WTC11 (cell line): ENCODE data around the gene FGF18.

ENCODE experiments used
- CBFB ChIP-seq: sonication (generic); formaldehyde crosslinking; IDR thresholded peaks from 2 replicates; pipeline ENCODE4 v1.8.1; 2022; ENCODE audit warnings: mild to moderate bottlenecking, low read depth, missing genetic modification reagents
- CREB1 ChIP-seq: sonication (generic); formaldehyde crosslinking; IDR thresholded peaks from 2 replicates; pipeline ENCODE4 v1.8.0; 2023; ENCODE audit warnings: mild to moderate bottlenecking, missing genetic modification reagents
- CREM ChIP-seq: sonication (generic); formaldehyde crosslinking; IDR thresholded peaks from 2 replicates; pipeline ENCODE4 v1.8.1; 2022; ENCODE audit warnings: mild to moderate bottlenecking, missing genetic modification reagents, moderate library complexity
- ETV6 ChIP-seq: sonication (generic); formaldehyde crosslinking; IDR thresholded peaks from 2 replicates; pipeline ENCODE4 v1.8.1; 2022; ENCODE audit warnings: mild to moderate bottlenecking, missing genetic modification reagents
- MXD4 ChIP-seq: fragments of 250-450 bp; sonication (Bioruptor Pico); IDR thresholded peaks from 2 replicates; pipeline ENCODE4 v1.8.0; 2021; ENCODE audit warnings: mild to moderate bottlenecking, moderate library complexity, borderline replicate concordance
- NFATC4 ChIP-seq: fragments of 250-450 bp; sonication (Bioruptor Pico); IDR thresholded peaks from 2 replicates; pipeline ENCODE4 v1.9.0; 2021; ENCODE audit warnings: mild to moderate bottlenecking
- NFE2L1 ChIP-seq: sonication (generic); formaldehyde crosslinking; IDR thresholded peaks from 2 replicates; pipeline ENCODE4 v1.8.1; 2023; ENCODE audit warnings: missing genetic modification reagents
- ZBTB43 ChIP-seq: sonication (generic); formaldehyde crosslinking; IDR thresholded peaks from 2 replicates; pipeline ENCODE4 v1.8.1; 2023; ENCODE audit warnings: mild to moderate bottlenecking, missing genetic modification reagents
- ZNF396 ChIP-seq: fragments of 250-450 bp; sonication (Bioruptor Pico); IDR thresholded peaks from 2 replicates; pipeline ENCODE4 v1.8.0; 2021; ENCODE audit warnings: mild to moderate bottlenecking, moderate library complexity, borderline replicate concordance
- TF ChIP-seq, protein P1 (sequence below): fragments of 200-600 bp; IDR thresholded peaks from 2 replicates; pipeline ENCODE4 v1.8.0; 2022; ENCODE audit warnings: antibody characterized with exemption

DNA sequence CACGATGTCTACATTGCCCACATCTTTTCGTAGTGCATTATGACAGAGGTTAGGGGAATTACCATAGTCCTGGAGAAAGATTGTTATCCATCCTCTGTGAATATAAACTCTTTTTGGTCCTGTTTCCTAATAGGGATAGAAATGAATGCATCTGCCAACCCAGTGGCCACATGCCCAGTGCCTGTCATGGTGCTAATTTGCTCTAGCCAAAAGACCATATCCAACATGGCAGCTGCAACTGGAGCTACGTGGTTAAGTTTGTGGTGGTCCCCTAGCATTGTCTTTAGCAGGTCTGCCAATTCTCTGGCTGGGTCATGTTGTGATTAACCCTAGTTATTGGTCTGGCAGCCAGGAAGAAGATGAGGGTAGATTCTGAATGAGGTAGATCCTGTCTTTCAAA, 87.5 kb downstream of the FGF18 start:
- no peak for TF ChIP-seq ZNF396 (CRISPR knock-in tag)
- TF ChIP-seq, protein P1, sequence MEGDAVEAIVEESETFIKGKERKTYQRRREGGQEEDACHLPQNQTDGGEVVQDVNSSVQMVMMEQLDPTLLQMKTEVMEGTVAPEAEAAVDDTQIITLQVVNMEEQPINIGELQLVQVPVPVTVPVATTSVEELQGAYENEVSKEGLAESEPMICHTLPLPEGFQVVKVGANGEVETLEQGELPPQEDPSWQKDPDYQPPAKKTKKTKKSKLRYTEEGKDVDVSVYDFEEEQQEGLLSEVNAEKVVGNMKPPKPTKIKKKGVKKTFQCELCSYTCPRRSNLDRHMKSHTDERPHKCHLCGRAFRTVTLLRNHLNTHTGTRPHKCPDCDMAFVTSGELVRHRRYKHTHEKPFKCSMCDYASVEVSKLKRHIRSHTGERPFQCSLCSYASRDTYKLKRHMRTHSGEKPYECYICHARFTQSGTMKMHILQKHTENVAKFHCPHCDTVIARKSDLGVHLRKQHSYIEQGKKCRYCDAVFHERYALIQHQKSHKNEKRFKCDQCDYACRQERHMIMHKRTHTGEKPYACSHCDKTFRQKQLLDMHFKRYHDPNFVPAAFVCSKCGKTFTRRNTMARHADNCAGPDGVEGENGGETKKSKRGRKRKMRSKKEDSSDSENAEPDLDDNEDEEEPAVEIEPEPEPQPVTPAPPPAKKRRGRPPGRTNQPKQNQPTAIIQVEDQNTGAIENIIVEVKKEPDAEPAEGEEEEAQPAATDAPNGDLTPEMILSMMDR, result no peak
- no peak for TF ChIP-seq NFE2L1 (CRISPR knock-in tag)
- no peak for TF ChIP-seq MXD4 (CRISPR knock-in tag)
- TF ChIP-seq CBFB (CRISPR knock-in tag), result no peak
- TF ChIP-seq CREM, result no peak
- no peak for TF ChIP-seq ZBTB43 (CRISPR knock-in tag)
- TF ChIP-seq NFATC4 (CRISPR knock-in tag), result no peak
- no peak for TF ChIP-seq ETV6 (CRISPR knock-in tag)
- no peak for TF ChIP-seq CREB1 (CRISPR knock-in tag)
